Posterior vena cava (tissue), 2 donors: Measurements from ENCODE around the gene KIF4A. TPM values are rescaled to one million over a fixed set of nuclear protein-coding genes. Genes with fewer than 3 reads are reported as not detected.

Experiments used
- DNase-seq: peaks from one replicate; pipeline ENCODE4 v3.0.0-alpha.2; 2020; ENCODE audit warnings: low spot score
- intact Hi-C, 2 donors: fragments of 100-400 bp; cut with DNase I; formaldehyde crosslinking; loops; one replicate each; pipeline versions ENCODE4 v1.14.1 to v1.14.2; 2022 to 2023
- total RNA-seq, 2 donors: library from RNA; stranded (reverse); fragmentation: NEBNext Ultra II Directional; extraction: Animal tissue kit (Norgen Biotek cat#: 25700); gene quantifications; one replicate each; pipeline ENCODE4 v1.2.1, GENCODE V29; 2021
- donor health status: DM: yes; HTN: yes; CAD: no.
- donor health status: DM: yes; HTN: yes; CAD: no.

KIF4A gene
- total RNA-seq, 2 donors from 2014 or later = 0.10 to 0.37 TPM

GRCh38 chrX:70455366-70456202 lies 165.7 kb downstream of the KIF4A start:
- no peak for DNase-seq
- intact Hi-C loops = no loop called here

- intact Hi-C loops = no loop called here
These were observed 166.4 kb downstream of the KIF4A start for GRCh38 chrX:70456256-70456655.

GRCh38 chrX:70461026-70461425 lies 171.1 kb downstream of the KIF4A start:
- intact Hi-C loops = no loop called here

More at GRCh38 chrX:70456256-70456655, 166.4 kb downstream of the KIF4A start:
- DNase-seq = no peak

GRCh38 chrX:70464051-70464450 lies 174.1 kb downstream of the KIF4A start:
- no peak for DNase-seq
- intact Hi-C loops = no loop called here

More at GRCh38 chrX:70461026-70461425, 171.1 kb downstream of the KIF4A start:
- no peak for DNase-seq

- intact Hi-C loops = no loop called here
- no peak for DNase-seq
These were observed 177.1 kb downstream of the KIF4A start for GRCh38 chrX:70466968-70467367.

GRCh38 chrX:70468709-70469108 lies 178.8 kb downstream of the KIF4A start:
- DNase-seq = no peak
- intact Hi-C loops = no loop called here

Other genes starting within 250 kb of the KIF4A start
- gene AWAT2, start 240.2 kb upstream of the KIF4A start, total RNA-seq = not detected
- gene OTUD6A, start 227.6 kb upstream of the KIF4A start, total RNA-seq = not detected
- gene IGBP1, start 156.7 kb upstream of the KIF4A start, total RNA-seq = 10 to 100 TPM; 24.2 to 30.9 TPM
- not detected for gene DGAT2L6, start 112.6 kb upstream of the KIF4A start, total RNA-seq
- gene AWAT1, start 55.4 kb upstream of the KIF4A start, total RNA-seq = not detected
- under 1 TPM; 0.32 to 0.57 TPM for gene P2RY4, start 29.9 kb upstream of the KIF4A start, total RNA-seq
- not detected for gene ARR3, start 21.8 kb upstream of the KIF4A start, total RNA-seq
- not detected for gene RAB41, start 7.9 kb upstream of the KIF4A start, total RNA-seq
- 10 to 100 TPM; 22.9 to 27.0 TPM for gene PDZD11, start 177 bp upstream of the KIF4A start, total RNA-seq
- gene GDPD2, start 133.2 kb downstream of the KIF4A start, total RNA-seq = not detected
- 10 to 100 TPM; 13.2 to 19.4 TPM for gene DLG3, start 154.7 kb downstream of the KIF4A start, total RNA-seq